Stimulated activated CD8-positive, alpha-beta memory T cell treated with anti-CD3 and anti-CD28 coated beads, Interleukin-15, amount 100 ng/mL, for 1 hour (primary cell): ENCODE measurements around the gene CCDC97.
"Not testable (repeated sequence)": the region's sequence is repeated elsewhere in the genome, so short reads cannot be mapped to it uniquely, and the experiment has no call there.

ENCODE experiments used
- DNase-seq: peaks from one replicate; pipeline ENCODE4 v3.0.0-alpha.2; 2020; ENCODE audit warnings: low read depth

CCDC97 gene

GRCh38 chr19:41364524-41365391, 54.8 kb downstream of the CCDC97 start:
- DNase-seq, result no peak

GRCh38 chr19:41366089-41366488, 56.1 kb downstream of the CCDC97 start:
- no peak for DNase-seq

GRCh38 chr19:41367848-41368301, 57.9 kb downstream of the CCDC97 start:
- no peak for DNase-seq

GRCh38 chr19:41369769-41370168, 59.8 kb downstream of the CCDC97 start:
- no peak for DNase-seq

GRCh38 chr19:41371119-41371518, 61.1 kb downstream of the CCDC97 start:
- DNase-seq, result not testable (repeated sequence)

GRCh38 chr19:41371541-41371940, 61.6 kb downstream of the CCDC97 start:
- DNase-seq, result no peak

GRCh38 chr19:41372501-41372900, 62.5 kb downstream of the CCDC97 start:
- DNase-seq, result no peak

- DNase-seq, result no peak
Observed at GRCh38 chr19:41373993-41374392, 64.0 kb downstream of the CCDC97 start.
